NOMO-1 (cell line): ENCODE results near the gene HDHD5.

Experiments
- DNase-seq, 2 experiments: peaks; one replicate each; lab custom pipeline; 2025; ENCODE audit not compliant: unreplicated experiment in 2 of 2; lab: John Stamatoyannopoulos, UW

Gene HDHD5

DNA sequence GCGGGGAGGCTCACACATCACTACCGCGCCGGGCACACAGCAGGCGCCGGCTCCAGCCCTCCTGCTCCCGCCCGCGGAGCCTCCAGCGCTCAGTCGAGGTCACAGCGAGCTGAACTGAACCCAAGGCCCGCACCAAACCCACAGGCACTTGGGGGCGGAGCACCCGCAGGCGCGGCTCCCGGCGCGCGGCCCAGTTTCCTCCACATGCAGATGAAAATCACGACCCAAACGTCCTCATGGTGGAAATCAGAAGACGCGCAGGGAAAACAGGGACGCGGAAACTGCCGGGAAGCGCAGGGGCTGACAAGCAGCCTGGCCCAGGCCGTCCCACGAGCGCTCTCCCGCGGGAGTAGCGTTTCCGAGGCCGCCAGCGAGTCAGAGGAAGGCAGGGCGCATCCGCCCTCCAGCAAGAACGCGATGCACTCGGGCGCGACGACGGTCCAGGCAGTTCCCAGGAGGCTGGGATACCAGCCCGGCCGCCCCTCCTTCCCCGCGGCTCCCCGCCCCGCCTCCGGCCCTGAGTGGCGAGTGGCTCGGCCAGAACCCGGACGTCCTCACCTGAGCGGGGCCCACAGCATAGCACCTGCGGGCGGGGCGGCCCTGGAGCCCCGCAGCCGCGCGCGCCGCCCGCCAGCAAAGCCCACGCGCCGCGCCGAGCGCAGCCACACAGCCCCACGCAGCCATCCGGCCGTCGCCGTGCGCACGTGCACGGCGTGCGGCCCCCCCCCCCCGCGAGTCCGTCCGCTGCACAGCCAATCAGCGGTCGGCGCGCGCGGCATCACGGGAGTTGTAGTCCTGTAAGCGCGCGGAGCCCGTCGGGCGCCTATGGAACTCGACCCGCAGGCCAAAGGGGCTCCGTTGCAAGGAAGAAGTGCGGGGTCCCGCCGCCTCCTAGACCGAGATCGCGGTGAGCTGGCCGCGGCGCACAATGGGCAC, at the start of gene HDHD5:
TSS of gene HDHD5 (minus strand) at position 710 of the 936 bp plus-strand sequence. CDS start at position 684, 26 bp downstream.
- peak; percentile 64 to 84 for DNase-seq

GRCh38 chr22:17205432-17205831, 46.4 kb upstream of the HDHD5 start:
- peak in 1 of 2 experiments; percentile 15 for DNase-seq

GRCh38 chr22:17201285-17201945, 42.3 kb upstream of the HDHD5 start:
- no peak for DNase-seq

GRCh38 chr22:17199003-17199731, 40.1 kb upstream of the HDHD5 start:
- no peak for DNase-seq

- no peak for DNase-seq
Measured at GRCh38 chr22:17198170-17199002, 39.3 kb upstream of the HDHD5 start.

- DNase-seq = no peak
Measured at GRCh38 chr22:17194213-17194612, 35.1 kb upstream of the HDHD5 start.

GRCh38 chr22:17192186-17192585, 33.1 kb upstream of the HDHD5 start:
- no peak for DNase-seq

DNA sequence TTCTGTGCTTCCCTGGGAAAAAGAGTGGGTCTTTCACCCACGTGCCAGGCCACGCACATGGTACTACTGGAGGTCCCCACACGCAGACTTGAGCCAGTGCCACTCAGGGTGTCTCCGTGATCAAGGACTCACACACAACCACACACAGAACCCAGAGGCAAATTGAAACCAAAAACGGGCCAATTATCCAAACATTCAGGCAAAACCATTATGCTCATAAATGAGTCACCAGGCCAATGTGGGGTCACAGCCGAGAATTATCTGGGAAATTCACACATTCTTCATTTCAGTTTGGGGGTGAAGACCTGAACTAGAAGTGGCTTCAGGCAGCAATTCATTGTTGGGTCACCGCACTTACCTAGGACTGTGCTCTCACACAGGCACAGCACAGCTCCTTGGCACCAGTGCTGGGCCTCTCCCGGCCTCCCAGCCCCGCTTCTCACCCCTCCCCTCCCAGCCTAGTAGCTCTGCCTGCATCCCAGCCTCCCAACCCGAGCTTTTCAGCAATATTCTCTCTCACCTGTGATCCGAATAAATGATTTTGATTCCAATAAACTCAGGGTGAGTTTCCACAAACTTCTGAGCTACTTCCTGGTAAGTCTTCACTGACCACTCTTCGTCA, 32.2 kb upstream of the HDHD5 start:
- no peak for DNase-seq

DNA sequence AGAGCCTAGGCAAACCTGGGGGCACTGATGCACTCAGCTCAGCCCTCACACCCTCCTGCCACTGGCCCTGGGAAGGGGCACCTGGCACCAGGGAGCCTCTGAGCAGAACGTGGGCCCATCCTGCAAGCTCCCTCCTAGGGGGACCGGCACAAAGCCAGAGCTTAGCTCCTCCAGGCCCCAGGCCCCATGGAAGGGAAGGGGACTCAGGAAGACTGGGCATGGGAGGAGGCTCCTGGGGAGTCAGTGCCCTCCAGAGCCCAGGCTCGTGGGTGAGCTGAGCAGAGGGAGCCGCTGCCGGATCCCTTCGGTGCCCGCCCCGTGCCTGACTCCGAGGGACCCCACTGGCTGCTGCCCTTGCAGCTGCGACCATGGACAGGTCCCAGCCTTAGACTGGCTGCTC, 31.6 kb upstream of the HDHD5 start:
- no peak for DNase-seq

GRCh38 chr22:17176715-17177114, 17.6 kb upstream of the HDHD5 start:
- no peak for DNase-seq

DNA sequence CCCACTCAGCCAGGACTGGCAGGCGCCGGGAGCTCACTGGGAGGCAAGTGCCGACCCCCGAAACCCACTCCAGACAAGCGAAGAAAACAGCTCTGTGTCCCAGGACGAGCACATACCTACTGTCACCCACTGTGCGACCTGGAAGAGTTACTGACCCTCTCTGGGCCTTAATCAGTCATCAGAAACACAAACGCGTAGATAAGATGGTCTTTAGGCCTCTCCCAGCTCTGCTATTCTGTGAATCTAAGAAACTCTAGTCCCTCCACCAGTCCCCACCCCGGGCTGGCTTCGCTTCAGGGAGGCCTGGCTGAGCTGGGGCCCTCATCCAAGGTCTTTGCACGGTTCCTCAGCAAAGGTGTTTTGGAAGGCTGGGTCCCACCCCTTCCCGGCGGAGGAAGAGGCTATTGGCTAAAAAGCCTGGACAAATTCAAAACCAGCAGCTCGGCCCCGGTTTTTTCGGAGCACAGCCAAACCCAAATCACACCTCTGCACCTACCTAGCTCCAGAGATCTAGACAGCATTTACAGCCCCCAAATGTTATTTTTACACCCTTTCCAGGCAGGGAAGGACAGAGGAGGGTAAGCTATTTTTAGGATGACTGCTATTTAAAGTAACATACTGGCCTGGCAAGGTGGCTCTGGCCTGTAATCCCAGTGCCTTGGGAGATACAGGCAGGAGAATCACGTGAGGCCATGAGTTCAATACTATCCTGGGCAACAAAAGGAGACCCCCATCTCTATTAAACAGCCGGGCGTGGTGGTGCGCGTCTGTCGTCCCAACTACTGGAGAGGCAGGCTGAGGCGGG, 13.2 kb upstream of the HDHD5 start:
- DNase-seq = no peak

- peak; percentile 75 to 88 for DNase-seq
Measured at GRCh38 chr22:17171153-17172028, 12.3 kb upstream of the HDHD5 start.

DNA sequence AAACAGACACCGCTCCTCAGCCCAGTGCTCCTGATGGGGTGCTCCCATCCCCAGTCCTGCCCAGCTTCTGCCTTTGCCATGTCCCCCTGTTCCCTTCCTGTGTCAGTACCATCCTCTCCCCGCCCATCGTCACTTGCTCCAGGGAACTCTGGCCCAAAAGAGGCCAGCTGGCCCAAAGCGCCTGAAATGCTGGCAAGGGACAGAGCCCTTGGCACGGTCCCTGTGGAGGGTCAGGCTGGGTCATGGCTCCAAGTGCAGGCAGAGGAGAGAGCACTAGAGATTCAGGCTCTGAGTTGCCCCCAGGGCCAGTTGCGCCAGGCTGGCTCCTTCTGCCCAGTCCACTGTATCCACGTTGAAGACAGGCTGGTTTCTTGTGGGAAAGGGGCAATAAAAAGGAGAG, 8.4 kb upstream of the HDHD5 start:
- no peak for DNase-seq

- DNase-seq = no peak
Measured at GRCh38 chr22:17164392-17165024, 5.4 kb upstream of the HDHD5 start.

DNA sequence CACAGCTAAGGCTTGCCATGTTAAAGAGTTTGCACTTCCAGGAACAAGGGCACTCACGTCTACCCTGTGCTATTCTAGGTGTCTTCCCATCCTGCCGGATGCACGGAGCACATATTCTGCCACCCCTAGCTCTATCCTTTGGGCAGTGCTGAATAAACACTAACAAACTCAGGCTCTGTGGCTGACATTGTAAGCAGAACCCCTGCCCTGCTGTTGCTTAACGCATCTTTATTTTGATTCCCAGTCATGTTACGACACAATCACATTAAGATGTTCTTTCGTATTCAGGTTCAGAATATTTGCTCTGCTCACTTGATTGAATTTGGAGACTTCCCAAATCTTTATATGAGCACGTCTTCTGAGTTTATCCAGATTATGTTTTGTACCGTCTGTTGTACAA, 3.7 kb upstream of the HDHD5 start:
- DNase-seq = peak in 1 of 2 experiments; percentile 3

DNA sequence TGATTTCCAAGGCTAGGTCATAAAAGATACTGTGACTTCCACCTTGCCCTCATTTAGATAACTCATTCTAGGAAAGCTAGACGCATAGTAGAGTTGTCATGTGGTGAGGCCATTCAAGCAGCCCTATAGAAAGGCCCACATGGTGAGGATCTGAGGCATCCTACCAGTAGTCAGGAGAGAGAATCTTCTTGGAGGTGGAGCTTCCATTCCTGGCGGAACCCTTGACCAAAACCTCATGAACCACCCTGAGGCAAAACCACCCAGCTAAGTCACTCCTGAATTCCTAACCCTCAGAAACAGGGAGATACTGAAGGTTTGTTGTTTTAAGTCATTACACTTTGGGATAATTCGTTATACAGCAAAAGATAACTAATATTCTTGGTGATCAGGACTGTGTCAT, 2.9 kb upstream of the HDHD5 start:
- no peak for DNase-seq

GRCh38 chr22:17159504-17159951, 451 bp upstream of the HDHD5 start:
- peak in 1 of 2 experiments; percentile 20 for DNase-seq

- DNase-seq = no peak
Measured at GRCh38 chr22:17158176-17158567, 905 bp downstream of the HDHD5 start.
